Measurements from ENCODE around the gene BEGAIN. TPM values are rescaled to one million over a fixed set of nuclear protein-coding genes. Genes with fewer than 3 reads are reported as not detected.

Gene BEGAIN
- total RNA-seq, 3 donors from 2014 or later (not counting 1 experiment from before 2014, with no cell fraction given), result 0.11 to 1.3 TPM; not detected in 1

DNA sequence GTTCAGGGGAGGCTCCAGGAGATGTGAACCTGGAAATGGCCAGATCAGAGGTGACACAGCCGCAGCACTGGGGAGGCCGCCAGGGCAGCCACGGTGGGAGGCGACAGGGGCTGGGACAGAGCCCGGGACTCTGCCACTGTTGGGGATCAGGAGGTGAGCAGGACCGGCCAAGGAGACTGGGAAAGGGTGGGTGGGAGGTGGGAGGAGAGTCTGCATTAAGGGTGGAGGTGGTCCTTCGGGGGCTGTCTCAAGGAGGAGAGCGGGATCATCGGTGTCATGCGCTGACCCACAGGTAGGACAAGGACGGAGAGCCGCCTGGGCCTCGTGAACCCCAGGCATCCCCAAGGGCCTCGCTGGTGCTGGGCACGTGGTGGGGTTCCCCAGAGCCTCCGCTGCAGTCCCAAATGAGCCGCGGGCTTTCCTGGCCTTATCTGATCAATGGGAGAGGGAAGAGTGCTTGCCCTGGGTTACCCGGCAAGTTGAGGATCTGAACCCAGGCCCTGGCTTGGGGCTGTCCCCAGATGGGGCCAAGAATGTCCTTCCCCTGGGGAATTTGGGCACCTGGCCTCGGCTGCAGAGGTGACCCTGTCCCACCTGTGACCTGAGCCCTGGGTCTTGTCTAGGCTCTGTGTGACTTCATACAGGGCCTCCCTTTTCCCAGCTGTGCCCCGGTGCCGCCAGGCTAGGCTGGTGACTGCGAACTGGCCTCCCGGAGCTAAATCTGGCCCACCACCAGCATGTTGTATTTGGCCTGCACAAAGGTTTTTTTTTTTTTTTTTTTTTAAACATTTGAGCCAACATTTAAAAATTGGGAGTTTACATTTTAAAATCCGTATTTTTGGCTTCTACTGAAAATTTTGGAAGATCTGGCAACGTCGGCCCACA is 13.2 kb downstream of the BEGAIN start:
- no peaks in the 10 kb centered on the region for H3K36me3 ChIP-seq (ENCODE audit: control insufficient read depth, insufficient read depth, low read length)
- Mint-ChIP-seq H3K4me3 (no peak overlapping the region), H3K27me3 (ENCODE audit: low read depth in 2 of 2) (peaks cover 33% of the 10 kb centered on the region in 2 donors), H3K9me3 (no peaks in the 10 kb centered on the region), H3K27ac (no peak overlapping the region), H3K4me1 (peaks cover 0 to 13% of the 10 kb centered on the region in 2 donors), H3K36me3 (no peaks in the 10 kb centered on the region)
- ATAC-seq (no peak), DNase-seq (no peak)
- no peak overlapping the region for H3K27ac ChIP-seq (ENCODE audit: low read length)
- TF ChIP-seq CTCF (IDR thresholded peaks at IDR 0.05), result no peak
- no peak overlapping the region for H3K4me3 ChIP-seq (ENCODE audit: low read length)
- H3K4me1 ChIP-seq (ENCODE audit: control insufficient read depth, insufficient read depth, low read length), result peaks cover 5% of the 10 kb centered on the region
- peaks cover 10% of the 10 kb centered on the region for H3K27me3 ChIP-seq (ENCODE audit: control insufficient read depth, insufficient read depth, low read length)
- intact Hi-C loops (cut with micrococcal nuclease), result no loop called here
- WGBS (ENCODE audit: insufficient coverage), result 88% methylated on average over 27 of the region's 27 CpGs
- peaks cover 4% of the 10 kb centered on the region for H3K9me3 ChIP-seq (ENCODE audit: control insufficient read depth, insufficient read depth, low read length)

DNA sequence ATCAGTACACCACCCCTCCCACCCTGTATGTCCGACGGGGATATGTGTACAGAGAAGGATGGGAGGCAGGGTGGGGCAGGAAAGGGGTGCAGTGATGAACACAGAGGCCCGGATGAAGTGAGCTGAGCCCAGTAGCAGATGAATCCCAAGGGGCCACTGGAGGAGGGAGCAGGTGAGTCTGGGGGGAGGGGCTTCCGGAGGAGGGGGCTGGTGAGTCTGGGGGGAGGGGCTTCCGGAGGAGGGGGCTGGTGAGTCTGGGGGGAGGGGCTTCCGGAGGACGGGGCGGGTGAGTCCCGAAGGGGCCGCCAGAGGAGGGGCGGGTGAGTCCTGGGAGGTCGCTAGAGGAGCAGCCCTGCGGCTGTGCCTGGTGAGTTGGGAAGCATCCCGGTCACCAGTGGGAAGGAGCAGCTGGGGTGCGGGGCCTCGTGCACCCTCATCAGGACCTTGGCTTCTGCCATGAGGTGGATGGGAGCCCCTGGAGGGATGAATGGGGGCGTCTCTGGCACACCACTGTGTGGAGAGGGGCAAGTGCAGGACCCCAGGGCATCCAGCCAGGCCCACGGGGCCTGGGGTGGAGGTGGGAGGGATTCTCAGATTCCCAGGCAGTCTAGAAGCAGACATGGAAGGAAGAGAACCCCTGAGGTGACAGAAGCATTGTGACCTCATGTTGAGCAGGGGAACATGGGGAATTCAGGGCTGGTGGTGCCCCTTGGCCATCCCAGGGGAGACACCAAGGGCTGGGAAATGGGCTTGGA is 14.0 kb downstream of the BEGAIN start:
- H3K27me3 ChIP-seq (ENCODE audit: control insufficient read depth, insufficient read depth, low read length), result peaks cover 12% of the 10 kb centered on the region
- H3K27ac ChIP-seq (ENCODE audit: low read length), result no peak overlapping the region
- ATAC-seq, result no peak
- no peak for TF ChIP-seq CTCF (IDR thresholded peaks at IDR 0.05)
- H3K4me3 Mint-ChIP-seq, result no peak overlapping the region
- no peak overlapping the region for H3K27ac Mint-ChIP-seq
- DNase-seq, result no peak
- H3K36me3 Mint-ChIP-seq, result no peaks in the 10 kb centered on the region
- intact Hi-C loops (cut with micrococcal nuclease), result no loop called here
- no peaks in the 10 kb centered on the region for H3K36me3 ChIP-seq (ENCODE audit: control insufficient read depth, insufficient read depth, low read length)
- H3K4me1 Mint-ChIP-seq, result peaks cover 0 to 13% of the 10 kb centered on the region in 2 donors
- H3K27me3 Mint-ChIP-seq (ENCODE audit: low read depth in 2 of 2), result peaks cover 33% of the 10 kb centered on the region in 2 donors
- 17% methylated on average over 18 of the region's 18 CpGs for WGBS (ENCODE audit: insufficient coverage)
- H3K4me1 ChIP-seq (ENCODE audit: control insufficient read depth, insufficient read depth, low read length), result peaks cover 9% of the 10 kb centered on the region
- H3K4me3 ChIP-seq (ENCODE audit: low read length), result no peak overlapping the region
- no peaks in the 10 kb centered on the region for H3K9me3 ChIP-seq (ENCODE audit: control insufficient read depth, insufficient read depth, low read length)
- H3K9me3 Mint-ChIP-seq, result no peaks in the 10 kb centered on the region

DNA sequence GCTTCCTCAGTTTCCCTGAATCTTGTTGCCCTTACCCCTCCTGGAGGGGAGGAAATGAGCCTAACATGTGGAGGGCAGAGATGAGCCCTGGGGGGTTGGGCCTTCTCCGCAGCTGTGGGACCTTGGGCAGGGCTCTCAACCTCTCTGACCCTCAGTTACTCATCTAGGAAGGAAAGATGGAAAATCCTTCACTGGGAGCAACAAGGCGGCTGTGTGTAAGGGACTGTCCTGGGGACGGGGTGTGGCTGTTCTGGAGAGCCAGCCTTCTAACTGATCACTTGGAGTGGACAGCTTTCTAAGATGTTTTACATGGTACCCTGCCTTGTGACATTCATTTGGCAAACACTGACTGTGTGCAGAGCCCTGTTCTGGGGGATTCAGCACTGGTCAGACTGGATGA is 14.7 kb downstream of the BEGAIN start:
- H3K4me3 Mint-ChIP-seq, result no peak overlapping the region
- H3K27me3 ChIP-seq (ENCODE audit: control insufficient read depth, insufficient read depth, low read length), result peaks cover 13% of the 10 kb centered on the region

More for the DNA sequence above, 14.7 kb downstream of the BEGAIN start:
- no peak for DNase-seq
- Histone ChIP-seq H3K4me1 (ENCODE audit: control insufficient read depth, insufficient read depth, low read length) (peaks cover 10% of the 10 kb centered on the region), H3K27ac (ENCODE audit: low read length) (no peak overlapping the region), H3K4me3 (ENCODE audit: low read length) (no peak overlapping the region), H3K36me3 (ENCODE audit: control insufficient read depth, insufficient read depth, low read length) (no peaks in the 10 kb centered on the region), H3K9me3 (ENCODE audit: control insufficient read depth, insufficient read depth, low read length) (no peaks in the 10 kb centered on the region)
- ATAC-seq, result no peak
- H3K27me3 Mint-ChIP-seq (ENCODE audit: low read depth in 2 of 2), result peaks cover 33% of the 10 kb centered on the region in 2 donors
- peaks cover 0 to 13% of the 10 kb centered on the region in 2 donors for H3K4me1 Mint-ChIP-seq
- no peak overlapping the region for H3K27ac Mint-ChIP-seq
- H3K36me3 Mint-ChIP-seq, result no peaks in the 10 kb centered on the region
- no peaks in the 10 kb centered on the region for H3K9me3 Mint-ChIP-seq
- intact Hi-C loops (cut with micrococcal nuclease), result no loop called here
- WGBS (ENCODE audit: insufficient coverage), result 78% methylated on average over 2 of the region's 3 CpGs
- TF ChIP-seq CTCF (IDR thresholded peaks at IDR 0.05), result no peak

All from natural killer cell (primary cell).